Smooth muscle cell of the pulmonary artery (primary cell): ENCODE results near the gene KRTAP4-6. TPM values are rescaled to one million over a fixed set of nuclear protein-coding genes. Genes with fewer than 3 reads are reported as not detected.

ENCODE experiments used
- total RNA-seq: library from RNA; depleted of rRNA; stranded (reverse); fragments of >200 nt; gene quantifications from 2 replicates; pipeline ENCODE4 v1.2.3, GENCODE V29; 2014

The KRTAP4-6 gene
- total RNA-seq, result not detected in 2 replicates

DNA sequence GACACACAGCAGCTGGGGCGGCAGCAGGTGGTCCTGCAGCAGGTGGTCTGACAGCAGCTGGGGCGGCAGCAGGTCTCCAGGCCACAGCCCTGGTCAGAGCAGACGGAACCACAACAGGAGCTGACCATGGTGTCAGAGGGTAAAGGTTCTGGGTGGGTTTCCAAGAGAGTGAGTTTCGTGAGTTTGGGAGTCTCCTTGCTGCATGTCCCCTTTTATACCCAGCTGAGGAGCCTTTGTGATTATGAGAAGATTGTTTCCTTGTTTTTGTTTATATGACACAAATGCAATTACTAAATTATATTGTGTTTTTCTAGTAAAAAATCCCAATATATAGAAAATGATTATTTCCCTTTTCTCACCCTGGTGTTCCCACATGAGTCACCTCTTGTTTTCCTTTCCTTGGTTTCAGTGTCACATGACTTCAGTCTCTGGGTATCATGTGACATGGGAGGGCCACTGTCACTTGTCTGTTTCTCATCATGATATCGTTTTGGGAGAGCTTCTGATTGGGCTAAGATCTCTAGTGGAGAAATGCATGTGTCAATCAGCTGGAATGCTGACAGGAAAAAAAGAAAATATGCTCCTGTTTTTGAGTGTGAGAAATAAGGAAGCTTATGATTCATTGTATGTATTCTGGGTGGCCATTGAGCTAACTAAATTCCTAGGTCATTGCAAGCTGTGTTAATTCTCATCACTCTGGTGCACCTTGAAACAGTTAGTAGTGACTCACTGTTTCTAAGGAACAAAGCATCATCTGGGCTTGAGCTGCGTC lies at the start of gene KRTAP4-6:
Gene KRTAP4-6 (minus strand): TSS at position 185 of the 772 bp plus-strand sequence. CDS start 57 bp downstream, at position 128.

DNA sequence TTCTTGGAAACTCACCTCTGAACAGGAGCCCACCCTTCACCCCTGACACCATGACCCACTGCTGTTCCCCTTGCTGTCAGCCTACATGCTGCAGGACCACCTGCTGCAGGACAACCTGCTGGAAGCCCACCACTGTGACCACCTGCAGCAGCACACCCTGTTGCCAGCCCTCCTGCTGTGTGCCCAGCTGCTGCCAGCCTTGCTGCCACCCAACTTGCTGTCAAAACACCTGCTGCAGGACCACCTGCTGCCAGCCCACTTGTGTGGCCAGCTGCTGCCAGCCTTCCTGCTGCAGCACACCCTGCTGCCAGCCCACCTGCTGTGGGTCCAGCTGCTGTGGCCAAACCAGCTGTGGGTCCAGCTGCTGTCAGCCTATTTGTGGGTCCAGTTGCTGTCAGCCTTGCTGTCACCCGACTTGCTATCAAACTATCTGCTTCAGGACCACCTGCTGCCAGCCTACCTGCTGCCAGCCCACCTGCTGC lies 49.5 kb upstream of the KRTAP4-6 start, which contains the start of gene KRTAP9-1:
Gene KRTAP9-1 (plus strand): TSS at position 51 of the 482 bp plus-strand sequence. CDS start 0 bp downstream, at position 51.

DNA sequence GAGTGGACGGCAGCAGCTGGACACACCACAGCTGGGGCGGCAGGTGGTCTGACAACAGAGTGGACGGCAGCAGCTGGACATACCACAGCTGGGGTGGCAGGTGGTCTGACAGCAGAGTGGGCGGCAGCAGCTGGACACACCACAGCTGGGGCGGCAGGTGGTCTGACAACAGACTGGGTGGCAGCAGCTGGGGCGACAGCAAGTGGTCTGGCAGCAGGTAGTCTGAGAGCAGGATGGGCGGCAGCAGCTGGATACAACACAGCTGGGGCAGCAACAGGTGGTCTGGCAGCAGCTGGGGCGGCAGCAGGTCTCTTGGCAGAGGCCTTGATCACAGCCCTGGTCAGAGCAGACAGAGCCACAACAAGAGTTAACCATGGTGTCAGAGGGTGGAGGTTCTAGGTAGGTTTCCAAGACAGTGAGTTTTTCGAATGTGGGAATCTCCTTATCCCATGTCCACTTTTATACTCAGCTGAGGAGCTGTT lies 44.2 kb upstream of the KRTAP4-6 start, which contains the start of gene KRTAP4-1:
Gene KRTAP4-1 (minus strand): TSS at position 432 of the 482 bp plus-strand sequence. CDS start 57 bp downstream, at position 375.

DNA sequence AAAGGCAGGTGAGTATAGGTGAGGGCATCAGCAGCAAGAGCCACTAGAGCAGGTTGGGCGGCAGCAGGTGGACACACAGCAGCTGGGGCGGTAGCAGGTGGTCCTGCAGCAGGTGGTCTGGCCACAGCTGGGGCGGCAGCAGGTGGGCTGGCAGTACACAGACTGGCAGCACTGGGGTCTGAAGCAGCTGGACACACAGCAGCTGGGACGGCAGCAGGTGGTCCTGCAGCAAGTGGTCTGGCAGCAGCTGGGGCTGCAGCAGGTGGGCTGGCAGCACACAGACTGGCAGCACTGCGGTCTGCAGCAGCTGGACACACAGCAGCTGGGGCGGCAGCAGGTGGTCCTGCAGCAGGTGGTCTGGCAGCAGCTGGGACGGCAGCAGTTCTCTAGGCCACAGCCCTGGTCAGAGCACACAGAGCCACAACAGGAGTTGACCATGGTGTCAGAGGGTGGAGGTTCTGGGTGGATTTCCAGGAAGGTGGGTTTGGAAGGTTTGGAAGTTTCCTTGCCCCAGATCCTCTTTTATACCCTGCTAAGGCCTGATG lies 37.5 kb upstream of the KRTAP4-6 start, which contains the start of gene KRTAP4-2:
Gene KRTAP4-2 (minus strand): TSS at position 495 of the 545 bp plus-strand sequence. CDS start 57 bp downstream, at position 438.

DNA sequence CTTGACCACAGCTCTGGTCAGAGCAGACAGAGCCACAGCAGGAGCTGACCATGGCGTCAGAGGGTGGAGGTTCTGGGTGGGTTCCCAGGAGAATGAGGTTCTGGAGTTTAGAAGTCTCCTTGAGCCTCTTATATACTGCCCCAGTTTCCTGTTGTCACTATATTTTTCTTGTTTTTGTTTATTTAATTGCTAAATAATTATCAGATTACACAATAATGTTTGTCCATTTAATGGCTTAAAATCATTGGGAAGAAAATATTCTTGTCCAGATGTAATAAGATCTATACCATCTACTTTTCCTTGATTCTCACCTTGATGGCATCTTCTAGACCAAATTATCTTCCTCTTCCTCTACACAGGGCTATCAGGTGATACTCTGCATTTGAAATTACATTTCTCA lies 27.8 kb upstream of the KRTAP4-6 start, which contains the start of gene KRTAP4-3:
Gene KRTAP4-3 (minus strand): TSS at position 101 of the 400 bp plus-strand sequence. CDS start 49 bp downstream, at position 52.

DNA sequence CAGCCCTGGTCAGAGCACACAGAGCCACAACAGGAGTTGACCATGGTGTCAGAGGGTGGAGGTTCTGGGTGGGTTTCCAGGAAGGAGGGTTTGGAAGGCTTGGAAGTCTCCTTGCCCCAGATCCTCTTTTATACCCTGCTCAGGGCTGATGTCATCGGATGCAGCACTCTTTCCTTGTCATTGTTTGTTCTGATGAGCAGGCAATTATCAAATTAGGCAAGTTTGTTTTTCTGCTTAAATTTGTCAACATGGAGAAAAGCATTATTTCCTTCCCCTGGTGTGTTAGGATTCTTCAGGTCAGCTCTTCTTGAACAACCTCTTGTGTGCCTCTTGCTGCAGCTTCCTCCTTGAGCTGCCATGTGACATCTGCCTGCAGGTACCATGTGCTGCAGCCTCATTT lies 20.3 kb upstream of the KRTAP4-6 start, which contains the start of gene KRTAP4-4:
Gene KRTAP4-4 (minus strand): TSS at position 101 of the 400 bp plus-strand sequence. CDS start 57 bp downstream, at position 44.

DNA sequence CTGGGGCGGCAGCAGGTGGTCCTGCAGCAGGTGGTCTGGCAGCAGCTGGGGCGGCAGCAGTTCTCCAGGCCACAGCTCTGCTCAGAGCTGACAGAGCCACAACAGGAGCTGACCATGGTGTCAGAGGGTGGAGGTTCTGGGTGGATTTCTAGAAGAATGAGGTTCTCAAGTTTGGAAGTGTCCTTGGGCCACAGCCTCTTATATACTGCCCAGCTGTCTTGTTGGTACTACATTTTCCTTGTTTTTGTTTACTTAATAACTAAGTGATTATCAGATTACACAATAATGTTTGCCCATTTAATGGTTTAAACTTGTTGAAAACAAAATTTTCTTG lies 9.3 kb upstream of the KRTAP4-6 start, which contains the start of gene KRTAP4-5:
Gene KRTAP4-5 (minus strand): TSS at position 174 of the 334 bp plus-strand sequence. CDS start 58 bp downstream, at position 116.

DNA sequence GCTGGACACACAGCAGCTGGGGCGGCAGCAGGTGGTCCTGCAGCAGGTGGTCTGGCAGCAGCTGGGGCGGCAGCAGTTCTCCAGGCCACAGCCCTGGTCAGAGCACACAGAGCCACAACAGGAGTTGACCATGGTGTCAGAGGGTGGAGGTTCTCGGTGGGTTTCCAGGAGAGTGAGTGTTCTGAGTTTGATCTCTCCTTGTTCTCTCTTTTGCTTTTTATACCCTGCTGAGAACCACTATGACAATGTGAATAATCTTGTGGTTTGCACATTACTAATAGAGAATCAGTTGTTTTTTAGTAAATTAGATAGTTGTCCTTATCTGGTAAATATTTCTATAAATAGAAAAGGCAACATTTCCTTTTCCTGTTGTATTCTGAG lies 16.4 kb downstream of the KRTAP4-6 start, which contains the start of gene KRTAP4-12:
Gene KRTAP4-12 (minus strand): TSS at position 192 of the 381 bp plus-strand sequence. CDS start 60 bp downstream, at position 132.

DNA sequence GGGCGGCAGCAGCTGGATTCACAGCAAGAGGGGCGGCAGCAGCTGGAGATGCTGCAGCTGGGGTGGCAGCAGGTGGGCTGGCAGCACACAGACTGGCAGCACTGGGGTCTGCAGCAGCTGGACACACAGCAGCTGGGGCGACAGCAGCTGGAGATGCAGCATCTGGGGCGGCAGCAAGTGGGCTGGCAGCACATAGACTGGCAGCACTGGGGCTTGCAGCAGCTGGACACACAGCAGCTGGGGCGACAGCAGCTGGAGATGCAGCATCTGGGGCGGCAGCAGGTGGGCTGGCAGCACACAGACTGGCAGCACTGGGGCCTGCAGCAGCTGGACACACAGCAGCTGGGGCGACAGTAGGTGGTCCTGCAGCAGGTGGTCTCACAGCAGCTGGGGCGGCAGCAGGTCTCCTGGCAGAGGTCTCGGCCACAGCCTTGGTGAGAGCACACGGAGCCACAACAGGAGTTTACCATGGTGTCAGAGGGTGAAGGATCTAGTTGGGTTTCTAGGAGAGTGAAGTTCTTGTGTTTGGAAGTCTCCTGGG lies 22.4 kb downstream of the KRTAP4-6 start, which contains the start of gene KRTAP4-11:
Gene KRTAP4-11 (minus strand): TSS at position 528 of the 541 bp plus-strand sequence. CDS start 58 bp downstream, at position 470.

DNA sequence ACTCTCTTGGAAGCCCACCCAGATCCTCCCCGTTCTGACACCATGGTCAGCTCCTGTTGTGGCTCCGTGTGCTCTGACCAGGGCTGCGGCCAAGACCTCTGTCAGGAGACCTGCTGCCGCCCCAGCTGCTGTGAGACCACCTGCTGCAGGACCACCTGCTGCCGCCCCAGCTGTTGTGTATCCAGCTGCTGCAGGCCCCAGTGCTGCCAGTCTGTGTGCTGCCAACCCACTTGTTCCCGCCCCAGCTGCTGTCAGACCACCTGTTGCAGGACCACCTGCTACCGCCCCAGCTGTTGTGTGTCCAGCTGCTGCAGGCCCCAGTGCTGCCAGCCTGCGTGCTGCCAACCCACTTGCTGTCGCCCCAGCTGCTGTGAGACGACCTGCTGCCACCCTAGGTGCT lies 35.0 kb downstream of the KRTAP4-6 start, which contains the start of gene KRTAP4-9:
Gene KRTAP4-9 (plus strand): TSS at position 43 of the 400 bp plus-strand sequence. CDS start 0 bp downstream, at position 43.

DNA sequence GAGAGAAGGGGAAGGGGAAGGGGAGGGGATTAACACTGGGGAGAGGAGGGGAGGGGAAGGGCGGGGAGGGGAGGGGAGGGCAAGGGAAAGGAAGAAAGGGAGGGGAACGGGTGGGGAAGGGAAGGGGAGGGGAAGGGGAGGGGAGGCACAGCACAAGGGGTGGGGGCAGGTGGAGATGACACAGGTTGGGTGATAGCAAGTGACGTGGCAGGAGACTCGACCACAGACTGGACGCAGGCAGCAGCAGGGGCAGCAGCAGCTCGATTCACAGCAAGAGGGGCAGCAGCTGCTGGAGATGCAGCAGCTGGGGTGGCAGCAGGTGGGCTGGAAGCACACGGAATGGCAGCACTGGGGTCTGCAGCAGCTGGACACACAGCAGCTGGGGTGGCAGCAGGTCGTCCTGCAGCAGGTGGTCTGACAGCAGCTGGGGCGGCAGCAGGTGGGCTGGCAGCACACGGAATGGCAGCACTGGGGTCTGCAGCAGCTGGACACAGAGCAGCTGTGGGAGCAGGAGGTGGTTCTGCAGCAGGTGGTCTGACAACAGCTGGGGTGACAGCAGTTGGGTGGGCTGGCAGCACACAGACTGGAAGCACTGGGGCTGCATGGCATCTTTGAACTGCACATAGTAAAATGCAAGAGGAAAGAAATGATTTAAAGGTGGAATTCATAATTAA lies 38.6 kb downstream of the KRTAP4-6 start, which contains the start of gene KRTAP4-16:
Gene KRTAP4-16 (minus strand): TSS at position 624 of the 674 bp plus-strand sequence. CDS start 0 bp downstream, at position 624.

DNA sequence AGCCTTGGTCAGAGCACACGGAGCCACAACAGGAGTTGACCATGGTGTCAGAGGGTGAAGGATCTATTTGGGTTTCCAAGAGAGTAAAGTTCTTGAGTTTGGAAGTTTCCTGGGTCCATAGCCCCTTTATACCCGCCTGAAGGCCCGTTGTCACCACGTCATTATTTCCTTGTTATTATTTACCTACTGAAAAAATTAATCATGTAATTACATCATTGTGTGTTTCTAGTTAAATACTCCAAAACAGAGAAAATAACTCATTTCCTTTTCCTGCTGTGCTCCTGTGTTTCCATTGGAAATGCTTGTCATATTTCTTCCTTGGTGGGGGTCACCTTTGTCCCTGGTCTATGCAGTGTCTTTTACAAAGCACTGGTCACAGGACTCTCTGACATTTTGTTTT lies 42.3 kb downstream of the KRTAP4-6 start, which contains the start of gene KRTAP4-8:
Gene KRTAP4-8 (minus strand): TSS at position 101 of the 400 bp plus-strand sequence. CDS start 58 bp downstream, at position 43.

Other genes with a start within 250 kb of the KRTAP4-6 start
- not detected in 2 replicates for gene KRT23, start 202.9 kb downstream of the KRTAP4-6 start, total RNA-seq
- gene KRT39, start 173.6 kb downstream of the KRTAP4-6 start, total RNA-seq, result not detected in 2 replicates
- gene KRT40, start 156.2 kb downstream of the KRTAP4-6 start, total RNA-seq, result not detected in 2 replicates
- gene KRTAP3-3, start 146.4 kb downstream of the KRTAP4-6 start, total RNA-seq, result not detected in 2 replicates
- gene KRTAP3-2, start 140.6 kb downstream of the KRTAP4-6 start, total RNA-seq, result not detected in 2 replicates
- not detected in 2 replicates for gene KRTAP3-1, start 131.4 kb downstream of the KRTAP4-6 start, total RNA-seq
- gene KRTAP1-5, start 113.3 kb downstream of the KRTAP4-6 start, total RNA-seq, result 0.72 and 1.6 TPM in 2 replicates
- not detected in 2 replicates for gene KRTAP1-4, start 110.3 kb downstream of the KRTAP4-6 start, total RNA-seq
- gene KRTAP1-3, start 105.7 kb downstream of the KRTAP4-6 start, total RNA-seq, result not detected in 2 replicates
- gene KRTAP1-1, start 99.1 kb downstream of the KRTAP4-6 start, total RNA-seq, result not detected in 2 replicates
- gene KRTAP2-1, start 93.2 kb downstream of the KRTAP4-6 start, total RNA-seq, result not detected in 2 replicates
- not detected in 2 replicates for gene KRTAP2-2, start 85.3 kb downstream of the KRTAP4-6 start, total RNA-seq
- 0.56 TPM in 1 of 2 replicates, not detected in the other for gene KRTAP2-3, start 80.4 kb downstream of the KRTAP4-6 start, total RNA-seq
- not detected in 2 replicates for gene KRTAP2-4, start 74.7 kb downstream of the KRTAP4-6 start, total RNA-seq
- gene KRTAP4-7, start 56.4 kb downstream of the KRTAP4-6 start, total RNA-seq, result not detected in 2 replicates
- gene KRTAP4-8, start 42.4 kb downstream of the KRTAP4-6 start, total RNA-seq, result not detected in 2 replicates
- not detected in 2 replicates for gene KRTAP4-16, start 38.3 kb downstream of the KRTAP4-6 start, total RNA-seq
- gene KRTAP4-9, start 35.2 kb downstream of the KRTAP4-6 start, total RNA-seq, result not detected in 2 replicates
- gene KRTAP4-11, start 22.2 kb downstream of the KRTAP4-6 start, total RNA-seq, result not detected in 2 replicates
- gene KRTAP4-12, start 16.4 kb downstream of the KRTAP4-6 start, total RNA-seq, result not detected in 2 replicates
- not detected in 2 replicates for gene KRTAP4-5, start 9.3 kb upstream of the KRTAP4-6 start, total RNA-seq
- not detected in 2 replicates for gene KRTAP4-4, start 20.2 kb upstream of the KRTAP4-6 start, total RNA-seq
- gene KRTAP4-3, start 27.7 kb upstream of the KRTAP4-6 start, total RNA-seq, result not detected in 2 replicates
- gene KRTAP4-2, start 37.7 kb upstream of the KRTAP4-6 start, total RNA-seq, result not detected in 2 replicates
- not detected in 2 replicates for gene KRTAP4-1, start 44.4 kb upstream of the KRTAP4-6 start, total RNA-seq
- gene KRTAP9-1, start 49.3 kb upstream of the KRTAP4-6 start, total RNA-seq, result not detected in 2 replicates
- gene KRTAP9-2, start 86.1 kb upstream of the KRTAP4-6 start, total RNA-seq, result not detected in 2 replicates
- gene KRTAP9-3, start 91.9 kb upstream of the KRTAP4-6 start, total RNA-seq, result not detected in 2 replicates
- not detected in 2 replicates for gene KRTAP9-8, start 97.5 kb upstream of the KRTAP4-6 start, total RNA-seq
- not detected in 2 replicates for gene KRTAP9-4, start 109.1 kb upstream of the KRTAP4-6 start, total RNA-seq
- not detected in 2 replicates for gene KRTAP9-9, start 114.8 kb upstream of the KRTAP4-6 start, total RNA-seq
- not detected in 2 replicates for gene KRTAP9-6, start 124.8 kb upstream of the KRTAP4-6 start, total RNA-seq
- not detected in 2 replicates for gene KRTAP9-7, start 135.2 kb upstream of the KRTAP4-6 start, total RNA-seq
- gene KRTAP29-1, start 162.3 kb upstream of the KRTAP4-6 start, total RNA-seq, result not detected in 2 replicates
- not detected in 2 replicates for gene KRTAP16-1, start 168.8 kb upstream of the KRTAP4-6 start, total RNA-seq
- not detected in 2 replicates for gene KRTAP17-1, start 175.2 kb upstream of the KRTAP4-6 start, total RNA-seq
- not detected in 2 replicates for gene KRT33A, start 210.3 kb upstream of the KRTAP4-6 start, total RNA-seq
- gene KRT33B, start 229.3 kb upstream of the KRTAP4-6 start, total RNA-seq, result not detected in 2 replicates
- 0.20 and 0.46 TPM in 2 replicates for gene KRT34, start 241.8 kb upstream of the KRTAP4-6 start, total RNA-seq